Panc1 (cell line): ENCODE data around the gene IRS1. TPM values are rescaled to one million over a fixed set of nuclear protein-coding genes. Genes with fewer than 3 reads are reported as not detected.

Experiments
- ATAC-seq: fragments of 200-7000 bp; cut with Tn5 transposase; 2 replicates; pipeline ENCODE4 v1.9.1; 2020; ENCODE audit warnings: mild to moderate bottlenecking, moderate library complexity
- BruUV-seq: library from RNA; stranded (reverse); fragments of 400-500 nt; replicated peaks from 2 replicates; lab custom pipeline; 2021; lab: Mats Ljungman, UMichigan
- CTCF ChIA-PET: fragments of 300-600 bp; sonication (Branson Sonifier 250); formaldehyde crosslinking; loops from one replicate; lab custom pipeline; 2022; ENCODE audit warnings: antibody characterized with exemption; lab: Charles Lee
- POLR2A ChIA-PET: fragments of 300-600 bp; sonication (Branson Sonifier 250); formaldehyde crosslinking; loops from one replicate; lab custom pipeline; 2022; ENCODE audit warnings: antibody characterized with exemption; lab: Charles Lee
- DNase-seq: peaks from one replicate; pipeline ENCODE4 v3.0.0-alpha.2; 2010; ENCODE audit warnings: low read depth, low spot score
- H3K27ac ChIP-seq: 2 replicates; pipeline ENCODE4 v1.5.1; 2011; ENCODE audit warnings: mild to moderate bottlenecking, low read length, inconsistent platforms
- H3K27me3 ChIP-seq: fragments of 200-500 bp; sonication (Bioruptor generic); 2 replicates; pipeline ENCODE4 v1.6.0; 2014; ENCODE audit warnings: low read length, inconsistent platforms; ENCODE audit not compliant: control insufficient read depth, insufficient read depth
- H3K36me3 ChIP-seq: fragments of 200-500 bp; sonication (Bioruptor generic); 2 replicates; pipeline ENCODE4 v1.5.1; 2014; ENCODE audit warnings: inconsistent platforms, mild to moderate bottlenecking, low read length, moderate library complexity; ENCODE audit not compliant: control insufficient read depth, insufficient read depth
- H3K4me1 ChIP-seq: 2 replicates; pipeline ENCODE4 v1.5.1; 2011; ENCODE audit warnings: inconsistent platforms, mild to moderate bottlenecking, low read length, moderate library complexity; ENCODE audit not compliant: control insufficient read depth, insufficient read depth
- H3K4me3 ChIP-seq, 2 experiments: 2 replicates each; pipeline ENCODE4 v1.5.1; 2011 to 2012; ENCODE audit warnings: low read depth in 2 of 2, low read length in 2 of 2, mild to moderate bottlenecking in 2 of 2, inconsistent platforms in 1 of 2, moderate library complexity in 1 of 2
- H3K9me3 ChIP-seq: fragments of 200-500 bp; sonication (Bioruptor generic); 2 replicates; pipeline ENCODE4 v1.5.1; 2014; ENCODE audit warnings: low read depth, mild to moderate bottlenecking, inconsistent platforms, low read length, moderate library complexity; ENCODE audit not compliant: control insufficient read depth, insufficient read depth
- POLR2AphosphoS5 ChIP-seq: IDR thresholded peaks from 2 replicates; pipeline ENCODE4 v1.6.1; 2012; ENCODE audit warnings: mild to moderate bottlenecking, low read depth, low read length, moderate library complexity
- REST ChIP-seq, 2 experiments: IDR thresholded peaks; 2 replicates each; pipeline ENCODE4 v1.6.1; 2011 to 2012; ENCODE audit warnings: low read depth in 2 of 2, control low read depth in 1 of 2, low read length in 1 of 2, mild to moderate bottlenecking in 1 of 2, moderate library complexity in 1 of 2; ENCODE audit not compliant: insufficient read depth in 1 of 2
- SIN3A ChIP-seq: IDR thresholded peaks from 2 replicates; pipeline ENCODE4 v1.6.1; 2012; ENCODE audit warnings: low read depth, mild to moderate bottlenecking, low read length, moderate library complexity, borderline replicate concordance; ENCODE audit not compliant: insufficient read depth
- TCF7L2 ChIP-seq: IDR thresholded peaks from 2 replicates; pipeline ENCODE4 v1.6.1; 2011; ENCODE audit warnings: mild to moderate bottlenecking, low read depth, low read length, inconsistent platforms
- in situ Hi-C: cut with HindIII; loops from 2 replicates; pipeline ENCODE4 v1.10.0; 2016; ENCODE audit warnings: low sequenced_read_pairs, low pct_unique_long_range_greater_than_20kb
- intact Hi-C: fragments of 100-400 bp; cut with micrococcal nuclease; formaldehyde crosslinking; loops from one replicate; pipeline ENCODE4 v1.10.0; 2022; ENCODE audit not compliant: unreplicated experiment
- total RNA-seq: library from RNA; stranded (reverse); gene quantifications from one replicate; pipeline ENCODE4 v1.2.1, GENCODE V29; 2021; ENCODE audit not compliant: unreplicated experiment
- TF ChIP-seq, protein P1 (sequence below): fragments of 450-650 bp; IDR thresholded peaks from 2 replicates; pipeline ENCODE4 v1.5.1; 2017; ENCODE audit warnings: mild to moderate bottlenecking

IRS1 gene
- total RNA-seq, 1 experiment from 2014 or later = 27.3 TPM

GRCh38 chr2:226726546-226726945, 73.1 kb downstream of the IRS1 start:
- Histone ChIP-seq H3K9me3 (no peaks in the 10 kb centered on the region), H3K4me3 (no peak overlapping the region), H3K27me3 (no peaks in the 10 kb centered on the region), H3K27ac (no peak overlapping the region), H3K4me1 (no peaks in the 10 kb centered on the region), H3K36me3 (no peaks in the 10 kb centered on the region)
- in situ Hi-C loops = no loop called here
- no TSS peak for BruUV-seq
- no peak for TF ChIP-seq SIN3A
- TF ChIP-seq, protein P1, sequence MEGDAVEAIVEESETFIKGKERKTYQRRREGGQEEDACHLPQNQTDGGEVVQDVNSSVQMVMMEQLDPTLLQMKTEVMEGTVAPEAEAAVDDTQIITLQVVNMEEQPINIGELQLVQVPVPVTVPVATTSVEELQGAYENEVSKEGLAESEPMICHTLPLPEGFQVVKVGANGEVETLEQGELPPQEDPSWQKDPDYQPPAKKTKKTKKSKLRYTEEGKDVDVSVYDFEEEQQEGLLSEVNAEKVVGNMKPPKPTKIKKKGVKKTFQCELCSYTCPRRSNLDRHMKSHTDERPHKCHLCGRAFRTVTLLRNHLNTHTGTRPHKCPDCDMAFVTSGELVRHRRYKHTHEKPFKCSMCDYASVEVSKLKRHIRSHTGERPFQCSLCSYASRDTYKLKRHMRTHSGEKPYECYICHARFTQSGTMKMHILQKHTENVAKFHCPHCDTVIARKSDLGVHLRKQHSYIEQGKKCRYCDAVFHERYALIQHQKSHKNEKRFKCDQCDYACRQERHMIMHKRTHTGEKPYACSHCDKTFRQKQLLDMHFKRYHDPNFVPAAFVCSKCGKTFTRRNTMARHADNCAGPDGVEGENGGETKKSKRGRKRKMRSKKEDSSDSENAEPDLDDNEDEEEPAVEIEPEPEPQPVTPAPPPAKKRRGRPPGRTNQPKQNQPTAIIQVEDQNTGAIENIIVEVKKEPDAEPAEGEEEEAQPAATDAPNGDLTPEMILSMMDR = no peak
- no peak for TF ChIP-seq TCF7L2
- TF ChIP-seq POLR2AphosphoS5 = no peak
- no peak for TF ChIP-seq REST (IDR thresholded peaks at IDR 0.05; ENCODE audit: insufficient read depth in 1 of 2, low read depth in 2 of 2, low read length in 1 of 2)
- POLR2A ChIA-PET = no interaction called here
- ATAC-seq (no peak), DNase-seq (no peak)
- intact Hi-C loops = no loop called here
- CTCF ChIA-PET = interaction anchor here (0.6 kb wide), 1 partner anchor 20 kb away, joined by 6 read pairs; no protein-coding TSS in a partner anchor

GRCh38 chr2:226725126-226725860, 74.3 kb downstream of the IRS1 start:
- DNase-seq (no peak), ATAC-seq (no peak)
- BruUV-seq = no TSS peak
- Histone ChIP-seq H3K9me3 (no peaks in the 10 kb centered on the region), H3K27me3 (no peaks in the 10 kb centered on the region), H3K4me3 (no peak overlapping the region), H3K36me3 (no peaks in the 10 kb centered on the region), H3K27ac (no peak overlapping the region), H3K4me1 (no peaks in the 10 kb centered on the region)
- ChIA-PET POLR2A (no interaction called here), CTCF (no interaction called here)
- intact Hi-C loops = no loop called here
- in situ Hi-C loops = no loop called here
- no peak for TF ChIP-seq TCF7L2
- TF ChIP-seq POLR2AphosphoS5 = no peak
- TF ChIP-seq, protein P1 = no peak
- no peak for TF ChIP-seq SIN3A
- TF ChIP-seq REST (IDR thresholded peaks at IDR 0.05; ENCODE audit: insufficient read depth in 1 of 2, low read depth in 2 of 2, low read length in 1 of 2) = no peak
